AG04450 (cell line): ENCODE data around the gene RNF213. TPM values are rescaled to one million over a fixed set of nuclear protein-coding genes. Genes with fewer than 3 reads are reported as not detected.

Experiments used
- CTCF ChIA-PET: fragments of 300-600, 350-600 bp; formaldehyde crosslinking; extraction: SDS; loops from one replicate; lab custom pipeline; 2022; ENCODE audit warnings: antibody characterized with exemption, inconsistent platforms; lab: Charles Lee
- POLR2A ChIA-PET: fragments of 350-600 bp; formaldehyde crosslinking; extraction: SDS; loops from one replicate; lab custom pipeline; 2021; ENCODE audit warnings: antibody characterized with exemption, inconsistent platforms; lab: Yijun Ruan, JAX
- DNase-seq: peaks from one replicate; pipeline ENCODE4 v3.0.0-alpha.2; 2011; ENCODE audit warnings: low read depth, low spot score
- H3K27ac ChIP-seq: one replicate; pipeline ENCODE4 v1.5.1; 2012; ENCODE audit warnings: low read depth, low read length, control low read depth
- H3K27me3 ChIP-seq: one replicate; pipeline ENCODE4 v1.6.0; 2012; ENCODE audit warnings: low read length; ENCODE audit not compliant: control insufficient read depth, insufficient read depth
- H3K4me3 ChIP-seq: 2 replicates; pipeline ENCODE4 v1.5.1; 2011; ENCODE audit warnings: mild to moderate bottlenecking, low read depth, low read length, control low read depth
- H3K9me3 ChIP-seq: 2 replicates; pipeline ENCODE4 v1.5.1; 2012; ENCODE audit warnings: low read length; ENCODE audit not compliant: control insufficient read depth, insufficient read depth
- polyA plus RNA-seq: library from polyadenylated mRNA; depleted of rRNA; stranded (reverse); fragments of >200 nt; gene quantifications from 2 replicates; pipeline ENCODE4 v1.2.3, GENCODE V29; 2011
- TF ChIP-seq, protein P1 (sequence below): IDR thresholded peaks from 2 replicates; pipeline ENCODE4 v1.5.1; 2011; ENCODE audit warnings: low read depth, low read length, control low read depth, inconsistent platforms

The RNF213 gene
- polyA plus RNA-seq, 1 experiment, result 46.8 TPM

DNA sequence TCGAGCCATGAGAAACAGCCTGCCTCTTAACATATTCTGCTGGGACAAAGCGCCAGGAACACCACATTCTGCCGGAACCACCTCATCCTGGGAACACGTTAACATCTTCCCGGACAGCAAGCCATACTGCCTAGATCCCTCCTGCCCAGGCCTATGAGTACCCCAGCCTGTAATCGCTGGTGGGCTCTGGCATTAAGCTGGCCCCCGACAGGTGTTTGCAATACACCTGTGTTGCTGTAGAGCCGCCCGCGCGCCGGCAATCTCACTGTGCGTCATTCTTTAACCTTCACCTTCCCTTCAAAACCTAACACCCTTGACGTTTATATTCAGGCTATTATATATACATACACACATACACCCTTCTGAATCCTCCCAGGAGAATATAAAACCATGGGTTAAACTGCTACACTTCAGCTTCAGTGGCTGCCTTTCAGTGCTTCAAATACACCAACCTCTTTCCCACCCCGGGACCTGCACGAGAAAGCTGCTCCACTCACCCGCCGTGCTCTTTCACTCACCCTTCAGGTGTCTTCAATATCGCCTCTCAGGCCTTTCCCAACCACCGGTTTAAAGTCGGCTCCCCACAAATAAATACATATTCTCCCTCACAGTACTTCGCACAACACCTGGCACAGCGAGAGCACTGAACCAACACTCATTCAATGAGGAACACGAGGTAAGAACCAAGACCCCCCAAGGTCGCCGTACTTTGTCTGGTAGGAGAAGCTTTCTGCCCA lies 153.3 kb downstream of the RNF213 start:
- H3K4me3 ChIP-seq, result peak overlapping the region; percentile 99
- peaks cover 6% of the 10 kb centered on the region for H3K27me3 ChIP-seq
- peaks cover 10% of the 10 kb centered on the region; the same call in 1 of the 2 replicates for H3K9me3 ChIP-seq
- ChIA-PET POLR2A (no interaction called here), CTCF (no interaction called here)
- no peak overlapping the region for H3K27ac ChIP-seq
- DNase-seq, result no peak
- TF ChIP-seq, protein P1, sequence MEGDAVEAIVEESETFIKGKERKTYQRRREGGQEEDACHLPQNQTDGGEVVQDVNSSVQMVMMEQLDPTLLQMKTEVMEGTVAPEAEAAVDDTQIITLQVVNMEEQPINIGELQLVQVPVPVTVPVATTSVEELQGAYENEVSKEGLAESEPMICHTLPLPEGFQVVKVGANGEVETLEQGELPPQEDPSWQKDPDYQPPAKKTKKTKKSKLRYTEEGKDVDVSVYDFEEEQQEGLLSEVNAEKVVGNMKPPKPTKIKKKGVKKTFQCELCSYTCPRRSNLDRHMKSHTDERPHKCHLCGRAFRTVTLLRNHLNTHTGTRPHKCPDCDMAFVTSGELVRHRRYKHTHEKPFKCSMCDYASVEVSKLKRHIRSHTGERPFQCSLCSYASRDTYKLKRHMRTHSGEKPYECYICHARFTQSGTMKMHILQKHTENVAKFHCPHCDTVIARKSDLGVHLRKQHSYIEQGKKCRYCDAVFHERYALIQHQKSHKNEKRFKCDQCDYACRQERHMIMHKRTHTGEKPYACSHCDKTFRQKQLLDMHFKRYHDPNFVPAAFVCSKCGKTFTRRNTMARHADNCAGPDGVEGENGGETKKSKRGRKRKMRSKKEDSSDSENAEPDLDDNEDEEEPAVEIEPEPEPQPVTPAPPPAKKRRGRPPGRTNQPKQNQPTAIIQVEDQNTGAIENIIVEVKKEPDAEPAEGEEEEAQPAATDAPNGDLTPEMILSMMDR, result no peak

DNA sequence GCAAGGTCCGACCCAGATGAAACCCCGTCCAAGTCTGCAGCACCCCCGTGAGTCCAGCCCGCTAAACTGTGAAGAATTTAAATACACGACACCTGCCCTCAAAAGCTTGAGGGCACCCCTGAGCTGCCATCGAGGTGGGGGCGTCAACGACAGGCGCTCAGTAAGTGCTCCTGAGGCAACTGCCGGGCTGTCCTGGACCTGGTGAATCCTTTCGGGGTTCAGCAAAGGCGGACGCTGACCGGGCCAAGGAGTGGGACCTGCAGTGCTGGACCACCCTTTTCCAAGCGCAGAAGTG lies 153.8 kb downstream of the RNF213 start:
- CTCF ChIA-PET, result no interaction called here
- no peak overlapping the region for H3K27ac ChIP-seq

DNA sequence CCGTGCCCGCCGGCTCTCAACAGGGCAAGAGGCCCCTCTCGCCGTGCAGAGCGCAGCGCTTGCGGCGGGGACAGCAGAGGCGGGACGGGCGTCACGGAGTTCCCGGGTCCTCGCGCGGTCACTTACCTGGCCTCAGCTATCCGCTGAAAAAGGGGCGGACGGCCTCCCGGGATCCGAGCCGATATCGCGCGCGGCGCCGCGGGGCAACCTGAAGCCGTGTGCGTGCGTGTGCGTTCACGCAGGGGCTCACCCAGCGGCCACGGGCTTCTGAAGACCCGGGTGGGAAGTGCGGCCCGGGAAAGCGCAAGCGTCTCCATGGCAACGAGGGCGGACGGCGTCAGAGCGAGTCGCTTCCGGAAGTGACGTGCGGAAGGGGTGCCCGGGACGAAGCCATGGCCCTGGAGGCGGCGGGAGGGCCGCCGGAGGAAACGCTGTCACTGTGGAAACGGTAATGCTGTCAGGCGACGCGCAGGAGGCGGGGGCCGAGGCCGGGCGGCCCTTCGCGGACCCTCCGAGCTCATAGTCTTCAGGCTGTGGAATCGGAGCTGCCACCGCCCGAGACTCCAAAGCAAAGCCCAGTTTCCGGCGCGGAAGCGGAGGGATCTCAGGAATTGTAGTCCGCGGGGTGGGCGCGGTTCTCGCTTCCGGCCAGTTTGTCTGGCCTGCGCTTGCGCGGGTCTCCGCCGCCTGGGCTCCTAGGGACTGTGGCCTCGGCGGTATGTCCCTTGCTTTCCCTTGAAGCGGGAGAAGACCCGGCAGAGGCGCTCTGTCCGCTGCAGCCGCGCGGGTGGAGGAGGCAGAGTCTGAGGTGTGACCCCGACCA lies 154.4 kb downstream of the RNF213 start, which contains the start of gene ENDOV:
ENDOV (plus strand) TSS at position 365 of the 823 bp plus-strand sequence; CDS start at position 393, 28 bp downstream.
- Histone ChIP-seq H3K4me3 (peak within 1 kb of the TSS; percentile 99), H3K9me3 (peaks cover 10% of the 10 kb centered on the region; the same call in 1 of the 2 replicates), H3K27me3 (peaks cover 6% of the 10 kb centered on the region), H3K27ac (peak within 1 kb of the TSS; percentile 93)
- peak; percentile 80 for DNase-seq
- CTCF ChIA-PET, result no interaction called here
- TF ChIP-seq, protein P1, result no peak
- POLR2A ChIA-PET, result interaction anchor here (1.1 kb wide), 1 partner anchor 10 kb away, joined by 3 read pairs; no protein-coding TSS in a partner anchor

More for the DNA sequence above, 153.8 kb downstream of the RNF213 start:
- peak overlapping the region; percentile 99 for H3K4me3 ChIP-seq
- peaks cover 10% of the 10 kb centered on the region; the same call in 1 of the 2 replicates for H3K9me3 ChIP-seq
- TF ChIP-seq, protein P1, result no peak
- no peak for DNase-seq
- POLR2A ChIA-PET, result no interaction called here
- H3K27me3 ChIP-seq, result peaks cover 6% of the 10 kb centered on the region

DNA sequence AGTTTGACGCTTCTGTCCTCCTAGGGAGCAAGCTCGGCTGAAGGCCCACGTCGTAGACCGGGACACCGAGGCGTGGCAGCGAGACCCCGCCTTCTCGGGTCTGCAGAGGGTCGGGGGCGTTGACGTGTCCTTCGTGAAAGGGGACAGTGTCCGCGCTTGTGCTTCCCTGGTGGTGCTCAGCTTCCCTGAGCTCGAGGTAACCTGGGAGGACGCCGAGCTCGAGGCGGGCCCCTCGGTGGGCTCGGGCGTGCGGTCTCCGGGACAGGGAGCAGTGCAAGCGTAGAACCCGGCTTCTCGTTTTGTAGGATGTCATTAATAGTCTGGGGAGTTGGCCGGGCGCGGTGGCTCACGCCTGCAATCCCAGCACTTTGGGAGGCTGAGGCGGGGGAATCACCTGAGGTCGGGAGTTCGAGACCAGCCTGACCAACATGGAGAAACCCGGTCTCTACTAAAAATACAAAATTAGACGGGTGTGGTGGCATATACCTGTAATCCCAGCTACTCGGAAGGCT lies 155.0 kb downstream of the RNF213 start:
- H3K9me3 ChIP-seq, result peaks cover 10% of the 10 kb centered on the region; the same call in 1 of the 2 replicates
- H3K27ac ChIP-seq, result peak overlapping the region; percentile 93
- ChIA-PET CTCF (no interaction called here), POLR2A (interaction anchor here (1.0 to 1.1 kb wide), 2 partner anchors 11 to 16 kb away, joined by 3 to 7 read pairs; no protein-coding TSS in a partner anchor)
- TF ChIP-seq, protein P1, result no peak
- DNase-seq, result no peak
- H3K4me3 ChIP-seq, result peak overlapping the region; percentile 99
- peaks cover 6% of the 10 kb centered on the region for H3K27me3 ChIP-seq
